KMS-11 (cell line): ENCODE results near the gene REEP5.
"Not testable (repeated sequence)": the region's sequence is repeated elsewhere in the genome, so short reads cannot be mapped to it uniquely, and the experiment has no call there.

Experiments
- H2AFZ ChIP-seq: fragments of 200-600 bp; sonication (generic); 2 replicates; pipeline ENCODE4 v1.6.1; 2016; ENCODE audit warnings: antibody characterized with exemption, mixed run types, low read depth
- H3K27ac ChIP-seq: fragments of 200-600 bp; sonication (generic); 2 replicates; pipeline ENCODE4 v1.6.1; 2016; ENCODE audit warnings: mild to moderate bottlenecking, mixed run types
- H3K27me3 ChIP-seq: fragments of 200-600 bp; sonication (generic); 2 replicates; pipeline ENCODE4 v1.6.1; 2017; ENCODE audit warnings: mild to moderate bottlenecking, low read depth, mixed run types, moderate library complexity; ENCODE audit not compliant: insufficient read depth
- H3K36me3 ChIP-seq: fragments of 200-600 bp; sonication (generic); 2 replicates; pipeline ENCODE4 v1.6.1; 2017; ENCODE audit warnings: mild to moderate bottlenecking, mixed run types; ENCODE audit not compliant: insufficient read depth
- H3K4me1 ChIP-seq: fragments of 200-600 bp; sonication (generic); 2 replicates; pipeline ENCODE4 v1.6.1; 2016; ENCODE audit warnings: mild to moderate bottlenecking, low read depth, mixed run types; ENCODE audit not compliant: poor library complexity, severe bottlenecking
- H3K4me2 ChIP-seq: fragments of 200-600 bp; sonication (generic); 2 replicates; pipeline ENCODE4 v1.7.0; 2016; ENCODE audit warnings: mild to moderate bottlenecking, mixed run types
- H3K4me3 ChIP-seq: fragments of 200-600 bp; sonication (generic); IDR thresholded peaks from 2 replicates; pipeline ENCODE4 v1.6.1; 2017; ENCODE audit warnings: low read depth, low read length, mixed read lengths; ENCODE audit not compliant: insufficient read depth
- H3K79me2 ChIP-seq: fragments of 200-600 bp; sonication (generic); 2 replicates; pipeline ENCODE4 v1.6.1; 2016; ENCODE audit warnings: low read depth, mixed run types; ENCODE audit not compliant: insufficient read depth
- H3K9ac ChIP-seq: fragments of 200-600 bp; sonication (generic); 2 replicates; pipeline ENCODE4 v1.6.1; 2016; ENCODE audit warnings: mild to moderate bottlenecking, mixed run types
- H4K20me1 ChIP-seq: fragments of 200-600 bp; sonication (generic); 2 replicates; pipeline ENCODE4 v1.6.1; 2016; ENCODE audit warnings: mild to moderate bottlenecking, mixed run types; ENCODE audit not compliant: insufficient read depth
- TF ChIP-seq, protein P1 (sequence below): fragments of 200-600 bp; sonication (generic); conservative IDR thresholded peaks from 2 replicates; pipeline ENCODE4 v1.6.1; 2017; ENCODE audit warnings: low read depth, mild to moderate bottlenecking, antibody characterized with exemption, low read length, moderate library complexity, mixed read lengths

Gene REEP5

DNA sequence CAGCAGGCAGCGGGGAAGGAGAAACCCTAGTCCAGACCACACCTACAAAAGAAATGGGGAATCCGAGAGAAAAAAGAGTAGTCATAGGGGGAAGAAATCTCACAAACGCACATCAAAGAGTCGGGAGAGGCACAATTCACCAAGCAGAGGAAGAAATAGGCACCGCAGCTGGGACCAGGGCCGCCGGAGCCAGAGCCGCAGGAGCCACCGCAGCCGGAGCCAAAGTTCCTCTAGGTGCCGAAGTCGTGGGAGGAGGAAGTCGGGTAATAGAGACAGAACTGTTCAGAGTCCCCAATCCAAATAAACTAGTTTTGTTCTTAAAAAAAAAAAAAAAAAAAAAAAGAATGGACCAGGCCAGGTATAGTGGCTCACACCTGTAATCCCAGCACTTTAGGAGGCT, 29.3 kb downstream of the REEP5 start:
- Histone ChIP-seq H2AFZ (no peak overlapping the region), H3K4me1 (peaks cover 16% of the 10 kb centered on the region), H3K9ac (no peak overlapping the region), H3K36me3 (no peaks in the 10 kb centered on the region), H3K27me3 (no peaks in the 10 kb centered on the region), H4K20me1 (no peaks in the 10 kb centered on the region), H3K79me2 (no peaks in the 10 kb centered on the region), H3K27ac (no peak overlapping the region), H3K4me2 (no peak overlapping the region), H3K4me3 (no peak overlapping the region)
- TF ChIP-seq, protein P1, sequence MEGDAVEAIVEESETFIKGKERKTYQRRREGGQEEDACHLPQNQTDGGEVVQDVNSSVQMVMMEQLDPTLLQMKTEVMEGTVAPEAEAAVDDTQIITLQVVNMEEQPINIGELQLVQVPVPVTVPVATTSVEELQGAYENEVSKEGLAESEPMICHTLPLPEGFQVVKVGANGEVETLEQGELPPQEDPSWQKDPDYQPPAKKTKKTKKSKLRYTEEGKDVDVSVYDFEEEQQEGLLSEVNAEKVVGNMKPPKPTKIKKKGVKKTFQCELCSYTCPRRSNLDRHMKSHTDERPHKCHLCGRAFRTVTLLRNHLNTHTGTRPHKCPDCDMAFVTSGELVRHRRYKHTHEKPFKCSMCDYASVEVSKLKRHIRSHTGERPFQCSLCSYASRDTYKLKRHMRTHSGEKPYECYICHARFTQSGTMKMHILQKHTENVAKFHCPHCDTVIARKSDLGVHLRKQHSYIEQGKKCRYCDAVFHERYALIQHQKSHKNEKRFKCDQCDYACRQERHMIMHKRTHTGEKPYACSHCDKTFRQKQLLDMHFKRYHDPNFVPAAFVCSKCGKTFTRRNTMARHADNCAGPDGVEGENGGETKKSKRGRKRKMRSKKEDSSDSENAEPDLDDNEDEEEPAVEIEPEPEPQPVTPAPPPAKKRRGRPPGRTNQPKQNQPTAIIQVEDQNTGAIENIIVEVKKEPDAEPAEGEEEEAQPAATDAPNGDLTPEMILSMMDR, result no peak

DNA sequence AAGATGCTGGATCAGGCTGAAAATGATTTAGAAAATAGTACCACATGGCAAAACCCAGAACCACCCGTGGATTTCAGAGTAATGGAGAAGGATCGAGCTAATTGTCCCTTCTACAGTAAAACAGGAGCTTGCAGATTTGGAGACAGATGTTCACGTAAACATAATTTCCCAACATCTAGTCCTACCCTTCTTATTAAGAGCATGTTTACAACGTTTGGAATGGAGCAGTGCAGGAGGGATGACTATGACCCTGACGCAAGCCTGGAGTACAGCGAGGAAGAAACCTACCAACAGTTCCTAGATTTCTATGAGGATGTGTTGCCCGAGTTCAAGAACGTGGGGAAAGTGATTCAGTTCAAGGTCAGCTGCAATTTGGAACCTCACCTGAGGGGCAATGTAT, 30.0 kb downstream of the REEP5 start:
- H3K9ac ChIP-seq, H3K27ac ChIP-seq, H3K4me2 ChIP-seq, H3K4me3 ChIP-seq, H4K20me1 ChIP-seq, H3K79me2 ChIP-seq, H3K36me3 ChIP-seq, H3K27me3 ChIP-seq, H2AFZ ChIP-seq: not testable (repeated sequence)
- H3K4me1 ChIP-seq, result peaks cover 13% of the 10 kb centered on the region

DNA sequence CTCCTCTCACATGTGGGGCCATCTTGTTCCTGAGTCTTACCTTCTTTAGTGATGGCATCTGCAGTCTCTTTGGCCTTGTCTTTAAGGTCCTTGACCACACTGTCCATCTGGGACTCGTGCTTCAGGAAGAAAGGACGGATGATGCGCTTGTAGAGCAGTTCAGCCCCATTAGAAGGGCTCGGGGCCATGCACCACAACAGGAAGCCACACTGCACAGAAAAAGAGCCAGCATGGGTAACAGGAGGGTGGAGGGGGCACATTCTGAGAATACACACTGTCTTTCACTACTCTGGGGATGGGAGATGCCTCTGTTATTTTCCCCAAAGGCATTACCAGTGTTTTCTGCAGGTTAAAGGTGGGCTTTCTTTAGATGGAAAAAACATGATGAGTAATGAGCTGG, 35.1 kb downstream of the REEP5 start:
- H3K27ac ChIP-seq, result no peak overlapping the region
- no peaks in the 10 kb centered on the region for H3K79me2 ChIP-seq
- no peaks in the 10 kb centered on the region for H4K20me1 ChIP-seq
- no peaks in the 10 kb centered on the region for H3K27me3 ChIP-seq
- H3K36me3 ChIP-seq, result no peaks in the 10 kb centered on the region
- H3K4me1 ChIP-seq, result no peaks in the 10 kb centered on the region
- TF ChIP-seq, protein P1, result no peak
- H3K4me2 ChIP-seq, result no peak overlapping the region
- H3K4me3 ChIP-seq, result no peak overlapping the region
- no peak overlapping the region for H2AFZ ChIP-seq
- H3K9ac ChIP-seq, result no peak overlapping the region

GRCh38 chr5:112885001-112885400, 37.0 kb downstream of the REEP5 start:
- Histone ChIP-seq H3K27ac (no peak overlapping the region), H2AFZ (no peak overlapping the region), H3K36me3 (no peaks in the 10 kb centered on the region), H3K4me2 (no peak overlapping the region), H3K4me1 (peaks cover 13% of the 10 kb centered on the region), H3K9ac (no peak overlapping the region), H3K4me3 (no peak overlapping the region), H4K20me1 (no peaks in the 10 kb centered on the region), H3K27me3 (no peaks in the 10 kb centered on the region), H3K79me2 (no peaks in the 10 kb centered on the region)
- TF ChIP-seq, protein P1, result no peak

- H3K27me3 ChIP-seq, result no peaks in the 10 kb centered on the region
- H3K4me2 ChIP-seq, result no peak overlapping the region
Measured at GRCh38 chr5:112883192-112883591, 38.8 kb downstream of the REEP5 start.

More at GRCh38 chr5:112883192-112883591, 38.8 kb downstream of the REEP5 start:
- TF ChIP-seq, protein P1, result no peak
- Histone ChIP-seq H3K79me2 (no peaks in the 10 kb centered on the region), H4K20me1 (no peaks in the 10 kb centered on the region), H3K9ac (no peak overlapping the region), H3K27ac (no peak overlapping the region), H3K4me1 (peaks cover 31% of the 10 kb centered on the region), H3K4me3 (no peak overlapping the region), H3K36me3 (no peaks in the 10 kb centered on the region), H2AFZ (no peak overlapping the region)
